Central memory CD4-positive, alpha-beta T cell (primary cell): ENCODE results near the gene FXR2.

Experiments
- DNase-seq: peaks from one replicate; pipeline ENCODE4 v3.0.0; 2022

The FXR2 gene

DNA sequence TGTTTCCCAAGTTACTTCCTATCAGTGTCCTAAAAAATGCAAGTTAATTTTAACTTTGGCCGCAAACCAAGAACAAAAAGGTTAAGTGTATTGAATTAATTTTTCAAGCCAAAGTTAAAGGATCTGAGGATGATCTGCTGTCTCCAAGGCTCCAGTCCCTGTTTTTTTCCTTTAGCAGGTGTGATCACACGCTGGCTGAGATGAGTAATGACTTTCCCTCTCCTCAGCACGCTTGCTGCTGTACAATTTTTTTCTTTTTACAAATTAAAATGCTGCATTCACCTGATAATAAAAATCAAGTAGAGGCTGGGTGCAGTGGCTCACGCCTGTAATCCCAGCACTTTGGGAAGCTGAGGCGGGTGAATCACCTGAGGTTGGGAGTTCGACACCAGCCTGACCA lies 69.8 kb downstream of the FXR2 start:
- no peak for DNase-seq
